Adrenal gland (tissue), 5 donors: ENCODE data around the gene OR52I2.

Experiments used
- CTCF ChIP-seq, 6 experiments: fragments of 450-650 bp in 4 of 6; fragments of 200-600 bp in 2 of 6; sonication (generic) in 1 of 6; IDR thresholded peaks; 1 replicate in 5 of 6; 2 replicates in 1 of 6; pipeline versions ENCODE4 v1.5.1 to v1.8.0; 2016 to 2021; ENCODE audit warnings: antibody characterized with exemption in 6 of 6, mild to moderate bottlenecking in 2 of 6, moderate library complexity in 1 of 6
- POLR2A ChIP-seq, 2 donors: fragments of 450-650 bp; IDR thresholded peaks; one replicate each; pipeline ENCODE4 v1.6.1; 2017; ENCODE audit warnings: antibody characterized with exemption in 2 of 2, mild to moderate bottlenecking in 2 of 2, moderate library complexity in 1 of 2
- donor health status: DM: no; HTN: no; CAD: no.

DNA sequence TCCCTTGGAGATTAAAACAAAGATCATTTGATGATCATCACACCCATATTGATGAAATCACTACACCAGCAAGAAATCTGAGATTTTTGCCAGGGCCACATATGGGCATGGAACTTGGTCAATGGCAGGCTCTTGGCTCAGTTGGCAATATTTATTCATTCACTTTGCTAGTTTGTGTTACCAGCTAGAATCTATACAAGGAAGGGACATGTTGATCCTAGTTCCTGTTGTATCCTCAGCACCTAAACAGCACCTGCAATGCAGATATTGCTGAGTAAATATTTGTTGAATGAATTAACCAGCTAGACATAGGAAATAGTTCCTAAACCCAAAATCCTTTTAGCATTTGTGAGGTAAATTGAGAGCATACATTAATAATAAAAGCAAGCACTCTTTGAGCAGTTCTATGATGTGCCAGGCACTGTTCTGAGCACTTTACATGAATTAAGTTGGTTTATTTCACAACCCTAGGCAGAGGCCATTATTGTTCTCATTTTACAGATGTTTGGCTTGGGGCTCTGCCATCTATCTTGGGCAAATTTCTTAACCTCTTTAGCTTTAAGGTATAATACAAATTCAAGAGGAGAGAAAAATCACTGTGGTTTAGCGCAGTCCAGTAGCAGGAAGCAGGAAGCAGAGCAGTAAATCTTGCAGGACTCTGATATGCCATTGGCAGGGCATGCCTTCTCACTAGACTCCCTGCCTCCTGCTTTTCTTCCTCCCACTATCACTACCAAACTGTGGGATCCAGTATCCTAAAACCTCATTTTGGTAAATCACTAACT, 24.9 kb downstream of the OR52I2 start:
- no peak for TF ChIP-seq CTCF (IDR thresholded peaks at IDR 0.05)
- TF ChIP-seq POLR2A (IDR thresholded peaks at IDR 0.05): no peak
